SW 1271 (cell line): ENCODE measurements around the gene SCN8A.

Experiments
- DNase-seq, 2 experiments: peaks; one replicate each; lab custom pipeline; 2025; lab: John Stamatoyannopoulos, UW

SCN8A gene

GRCh38 chr12:51833448-51834227 is 242.6 kb downstream of the SCN8A start:
- DNase-seq: no peak

- DNase-seq: no peak
Observed at GRCh38 chr12:51834411-51834810, 243.4 kb downstream of the SCN8A start.

- DNase-seq: no peak
Observed at GRCh38 chr12:51836041-51836826, 245.2 kb downstream of the SCN8A start.

DNA sequence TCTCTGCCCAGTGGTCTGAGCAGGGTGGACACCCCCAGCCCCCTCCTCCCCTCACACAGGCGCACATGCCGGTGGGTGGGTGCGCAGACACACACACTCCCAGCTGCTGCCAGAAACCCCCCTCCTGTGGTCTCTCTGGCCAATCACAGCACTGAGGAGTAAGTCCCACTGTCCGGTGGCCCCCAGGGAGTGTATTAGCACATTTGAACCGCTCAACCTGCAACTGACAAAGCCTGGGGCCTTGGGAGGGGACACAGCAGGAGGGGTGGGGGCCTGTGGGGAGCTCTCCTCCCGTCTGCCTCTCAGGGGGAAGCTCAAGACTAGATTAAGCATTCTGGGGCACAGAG is 245.8 kb downstream of the SCN8A start:
- no peak for DNase-seq

DNA sequence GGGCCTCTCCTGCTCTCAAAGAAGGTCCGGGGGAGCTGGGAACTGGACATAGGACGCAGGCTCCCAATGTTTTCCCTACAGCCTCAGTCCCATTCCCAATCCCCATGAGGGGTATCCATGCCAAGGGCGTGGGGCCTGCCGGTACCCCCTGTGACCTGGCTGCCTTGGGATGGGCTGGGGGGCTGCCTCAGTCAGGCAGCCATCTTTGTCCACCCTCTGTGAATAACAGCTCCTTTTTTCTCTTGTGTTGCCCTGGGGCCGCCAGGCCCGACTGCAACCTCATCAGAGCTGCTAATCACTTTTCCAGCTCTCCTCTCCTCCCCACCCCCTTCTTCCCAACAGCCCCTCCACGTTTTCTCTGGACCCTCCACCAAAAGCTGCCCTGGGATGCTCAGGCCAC is 246.3 kb downstream of the SCN8A start:
- DNase-seq: no peak

DNA sequence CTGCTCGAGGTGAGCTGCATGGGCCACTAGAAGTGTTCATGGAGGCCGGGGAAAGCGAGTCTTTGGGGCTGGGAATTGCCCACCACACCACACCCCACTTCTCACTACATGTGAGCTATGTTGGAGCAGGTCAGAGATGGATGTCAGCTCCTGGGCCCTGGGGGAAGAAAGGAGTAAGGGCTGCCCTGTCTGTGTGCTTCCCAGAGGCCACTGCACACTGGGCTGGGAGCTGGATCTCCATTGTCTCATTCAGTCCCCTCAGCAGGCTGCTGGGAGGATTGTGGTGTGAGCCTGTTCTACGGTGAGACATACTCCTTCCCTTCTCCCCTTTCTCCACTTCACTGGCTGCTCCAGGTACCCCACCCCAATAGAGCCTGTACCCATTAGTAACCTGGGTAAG is 247.0 kb downstream of the SCN8A start:
- DNase-seq: no peak

DNA sequence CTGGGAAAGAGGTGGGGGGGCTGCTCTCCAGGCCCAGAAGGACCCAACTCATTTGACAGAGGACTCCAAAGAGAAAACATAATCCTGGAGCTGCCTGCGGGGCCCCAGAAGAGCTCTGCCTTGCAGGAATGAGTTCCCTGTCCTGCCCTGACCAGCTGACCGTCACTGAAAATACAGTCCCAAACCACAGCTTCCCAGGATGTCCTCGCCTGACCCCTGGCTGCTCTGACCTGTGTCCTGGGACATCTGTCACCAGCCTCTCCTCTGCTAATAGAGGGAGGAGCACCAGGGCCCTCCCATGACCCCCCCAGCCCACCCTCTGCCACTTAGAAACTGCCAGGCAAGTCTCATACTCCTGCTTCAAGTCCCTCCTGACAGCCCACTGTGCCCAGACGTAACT is 247.7 kb downstream of the SCN8A start:
- no peak for DNase-seq

GRCh38 chr12:51839310-51839947 is 248.4 kb downstream of the SCN8A start:
- no peak for DNase-seq

GRCh38 chr12:51840966-51841365 is 249.9 kb downstream of the SCN8A start:
- no peak for DNase-seq

DNA sequence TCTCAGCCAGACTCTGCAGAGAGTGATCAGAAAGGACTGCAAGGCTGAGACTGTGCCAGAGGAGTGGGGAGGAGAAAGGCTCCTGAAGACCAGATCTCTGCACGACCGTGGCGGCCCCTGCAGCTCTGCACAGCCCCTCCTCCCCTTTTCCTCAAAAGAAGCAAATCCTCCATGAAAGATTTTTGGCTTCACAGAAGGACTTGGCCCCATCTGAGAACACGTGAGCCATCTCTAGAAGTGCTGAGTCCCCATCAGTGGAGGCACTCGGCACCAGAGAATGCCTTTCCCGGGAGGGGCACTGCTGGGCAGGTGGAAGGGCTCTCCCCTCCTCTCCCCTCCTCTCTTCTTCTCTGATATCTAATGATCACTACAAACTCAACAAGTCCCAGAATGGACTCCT is 250.7 kb downstream of the SCN8A start:
- DNase-seq: no peak

DNA sequence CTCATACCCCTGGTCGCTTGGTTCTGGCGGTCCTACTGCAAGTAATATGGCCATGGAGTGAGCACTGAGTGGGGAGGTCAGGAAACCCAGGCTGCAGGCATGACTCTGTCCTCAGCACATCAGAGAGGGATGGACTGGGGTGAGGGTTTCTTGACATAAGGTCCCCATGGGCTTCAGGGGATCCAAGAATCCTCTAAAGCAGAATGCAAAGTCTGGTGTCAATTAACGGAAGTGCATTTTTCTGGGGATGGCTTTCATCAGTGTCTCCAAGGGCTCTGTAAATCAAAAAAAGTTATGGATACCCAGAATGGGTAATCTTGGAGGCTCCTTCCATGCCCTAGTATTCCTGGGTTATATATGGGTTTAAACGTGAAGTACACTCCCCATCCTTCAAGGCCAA is 253.8 kb downstream of the SCN8A start:
- no peak for DNase-seq

GRCh38 chr12:51845482-51845881 is 254.4 kb downstream of the SCN8A start:
- no peak for DNase-seq

DNA sequence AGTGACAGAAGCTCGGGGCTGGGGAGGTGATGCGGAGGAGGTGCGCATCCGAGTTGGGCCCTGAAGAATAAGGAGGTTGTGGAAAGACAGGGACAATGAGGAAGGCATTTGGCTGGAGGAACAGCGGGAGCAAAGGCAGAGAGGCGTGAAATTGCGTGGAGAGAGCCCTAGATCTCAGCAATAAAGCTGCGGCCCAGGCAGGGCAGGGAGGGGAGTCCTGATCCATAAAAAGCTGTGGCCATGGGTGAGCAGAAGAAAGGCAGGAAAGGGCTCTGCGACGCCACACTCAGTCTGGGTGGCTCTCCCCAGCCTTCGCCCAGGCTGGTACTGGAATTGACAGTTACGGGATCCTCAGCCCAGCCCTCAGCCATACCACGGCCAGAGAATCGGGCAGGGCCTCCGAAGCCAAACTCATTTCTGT is 255.2 kb downstream of the SCN8A start:
- DNase-seq: no peak

- DNase-seq: no peak
Observed at GRCh38 chr12:51846911-51847642, 256.0 kb downstream of the SCN8A start.

DNA sequence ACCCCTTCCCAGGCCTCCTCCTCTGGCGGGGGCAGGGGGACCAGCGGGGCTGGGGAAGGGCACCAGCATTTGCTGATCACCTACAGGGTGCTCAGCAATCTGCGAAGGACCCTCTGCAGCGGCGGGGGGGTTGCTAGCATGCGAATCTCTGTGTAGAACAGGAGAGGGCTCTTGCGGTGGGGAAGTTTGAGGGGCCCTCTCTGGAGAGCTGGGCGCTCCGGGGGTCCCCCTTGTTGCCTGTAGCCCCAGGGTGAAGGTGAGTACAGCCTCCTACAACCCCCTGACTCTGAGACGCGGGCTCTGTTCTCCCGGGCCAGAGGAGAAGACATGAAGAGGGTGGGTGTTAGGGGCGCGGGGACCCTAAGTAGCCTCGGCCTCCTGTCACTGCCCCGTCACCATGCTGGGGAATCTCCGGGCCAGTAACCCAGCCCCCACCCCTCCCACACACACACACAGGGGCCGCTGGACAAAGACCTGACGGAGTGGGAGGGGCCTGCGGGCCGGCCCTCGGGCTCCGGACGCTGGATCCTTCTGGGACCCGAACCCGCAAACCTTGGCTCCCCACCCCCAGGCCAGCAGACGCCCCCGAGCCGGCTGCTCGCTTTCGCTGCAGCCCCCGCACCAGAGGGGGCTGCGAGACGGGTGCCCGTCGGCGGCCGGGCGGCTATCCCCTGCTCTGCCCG is 256.8 kb downstream of the SCN8A start:
- no peak for DNase-seq

- no peak for DNase-seq
Observed at GRCh38 chr12:51848326-51848727, 257.3 kb downstream of the SCN8A start, which contains the start of gene FIGNL2. FIGNL2 (minus strand) TSS chr12:51848718; CDS start chr12:51822413, 26,305 bp downstream.

- no peak for DNase-seq
Observed at GRCh38 chr12:51848841-51849735, 258.1 kb downstream of the SCN8A start.

DNA sequence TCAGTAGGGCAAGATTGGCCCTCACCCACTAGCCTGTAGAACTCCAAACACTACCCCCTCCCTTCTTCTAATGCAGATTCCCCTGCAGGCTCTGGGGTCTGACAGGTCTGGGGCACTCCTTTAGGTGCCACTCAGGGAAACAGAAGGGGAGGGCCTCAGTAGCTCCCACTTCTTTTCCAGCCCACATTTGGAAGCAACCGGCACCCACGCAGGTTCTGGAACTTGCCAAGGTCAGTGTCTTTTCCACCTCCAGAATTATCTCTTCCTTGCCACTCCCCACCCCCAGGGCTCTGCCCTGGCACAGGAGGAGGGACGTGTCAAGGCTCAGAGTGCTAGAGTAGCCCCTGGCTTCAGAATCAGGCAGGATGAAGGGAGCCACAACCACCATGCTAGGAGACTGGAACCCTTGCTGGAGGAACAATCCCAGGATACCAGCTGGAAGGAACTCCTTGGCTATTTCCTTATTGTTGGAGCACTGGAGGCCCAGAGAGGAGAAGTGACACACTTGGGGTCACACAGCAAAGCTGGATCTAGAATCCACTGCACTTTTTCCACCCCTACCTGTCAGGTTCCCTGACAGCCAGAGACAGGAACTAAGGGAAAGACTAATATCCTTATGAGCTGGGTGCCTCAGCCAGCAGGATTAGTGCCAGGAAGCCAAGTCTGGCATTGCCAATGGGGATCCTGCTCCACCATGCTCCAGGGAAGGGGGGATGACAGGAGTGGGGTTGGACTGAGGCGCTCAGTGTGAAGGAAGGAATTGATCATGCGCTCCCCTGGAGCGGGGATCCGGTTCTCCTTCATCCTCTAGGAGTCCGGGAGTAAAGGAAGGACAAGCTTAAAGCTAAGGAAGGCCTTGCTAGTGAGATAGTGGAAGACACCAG is 259.3 kb downstream of the SCN8A start:
- DNase-seq: no peak

- no peak for DNase-seq
Observed at GRCh38 chr12:51850965-51851299, 259.9 kb downstream of the SCN8A start.
